Heart left ventricle (tissue), 16 donors: ENCODE data around the gene ELOVL5. TPM values are rescaled to one million over a fixed set of nuclear protein-coding genes. Genes with fewer than 3 reads are reported as not detected.

Experiments used
- ATAC-seq, 4 donors: fragments of 200-7000 bp; cut with Tn5 transposase; one replicate each; pipeline ENCODE4 v1.9.1; 2020 to 2022; ENCODE audit warnings: moderate library complexity in 4 of 4, mild to moderate bottlenecking in 3 of 4, moderate number of reproducible peaks in 1 of 4
- DNase-seq, 5 donors: peaks; one replicate each; pipeline ENCODE4 v3.0.0-alpha.2; 2020
- H3K27ac ChIP-seq, 12 donors: fragments of 200-600 bp; sonication (generic) in 4 of 12; one replicate each; pipeline versions ENCODE4 v1.5.0 to v1.8.0; 2016 to 2022; ENCODE audit warnings: mild to moderate bottlenecking in 2 of 12
- H3K27me3 ChIP-seq, 9 donors: fragments of 200-600 bp; sonication (generic) in 2 of 9; one replicate each; pipeline versions ENCODE4 v1.5.1 to v1.8.0; 2016 to 2022; ENCODE audit warnings: mild to moderate bottlenecking in 3 of 9
- H3K36me3 ChIP-seq, 9 donors: fragments of 200-600 bp; sonication (generic) in 2 of 9; one replicate each; pipeline versions ENCODE4 v1.5.0 to v1.8.0; 2018 to 2022; ENCODE audit warnings: mild to moderate bottlenecking in 2 of 9
- H3K4me1 ChIP-seq, 12 donors: fragments of 200-600 bp; sonication (generic) in 4 of 12; one replicate each; pipeline versions ENCODE4 v1.5.0 to v1.8.0; 2016 to 2022; ENCODE audit warnings: mild to moderate bottlenecking in 3 of 12
- H3K4me3 ChIP-seq, 12 donors: fragments of 200-600 bp; sonication (generic) in 4 of 12; one replicate each; pipeline versions ENCODE4 v1.5.0 to v1.8.0; 2017 to 2022; ENCODE audit warnings: mild to moderate bottlenecking in 9 of 12, moderate library complexity in 4 of 12
- H3K9me3 ChIP-seq, 12 donors: fragments of 200-600 bp; sonication (generic) in 4 of 12; one replicate each; pipeline versions ENCODE4 v1.5.0 to v1.8.0; 2016 to 2022; ENCODE audit warnings: mild to moderate bottlenecking in 1 of 12
- POLR2A ChIP-seq, 2 donors: fragments of 450-650 bp; IDR thresholded peaks; one replicate each; pipeline ENCODE4 v1.6.1; 2017; ENCODE audit warnings: antibody characterized with exemption in 2 of 2, mild to moderate bottlenecking in 2 of 2, moderate library complexity in 2 of 2
- WGBS, 4 donors: extraction: QIAGEN DNeasy Blood & Tissue Kit in 2 of 4; methylation state at CpG; one replicate each; pipeline versions ENCODE4 v1.1.5 to v1.1.7; 2013 to 2018; 5-methylcytosine and 5-hydroxymethylcytosine counted together
- intact Hi-C, 10 donors: fragments of 100-400 bp; cut with DNase I; formaldehyde crosslinking; loops; one replicate each; pipeline versions ENCODE4 v1.11.1 to v1.14.2; 2022
- polyA plus RNA-seq, 2 donors: library from polyadenylated mRNA; stranded (reverse); fragments of 200-250 nt; gene quantifications; one replicate each; pipeline ENCODE4 v1.2.3, GENCODE V29; 2013
- total RNA-seq, 9 donors: library from RNA; depleted of rRNA in 2 of 9; stranded (reverse); fragments of >200 nt in 2 of 9; fragmentation: NEBNext Ultra II Directional in 3 of 9; extraction: Animal tissue kit (Norgen Biotek cat#: 25700) in 3 of 9; gene quantifications; one replicate each; pipeline versions ENCODE4 v1.1.0 to v1.2.4, GENCODE V29; 2016 to 2023
- TF ChIP-seq, protein P1 (sequence below), 12 donors: fragments of 200-600 bp; sonication (generic) in 4 of 12; IDR thresholded peaks; one replicate each; pipeline versions ENCODE4 v1.5.0 to v1.8.0; 2018 to 2022; ENCODE audit warnings: antibody characterized with exemption in 12 of 12, mild to moderate bottlenecking in 5 of 12
- donor health status: ischemic (EF 13 %, LVEDD 7.1; RV severe dilation, severe dysfunction).
- donor health status: healthy with polysubstance abuse.
- donor health status: DM: no; HTN: yes; CAD: no.
- donor health status: DM: no; HTN: no; CAD: no.
- donor health status: ischemic (EF 25% LVEDD 6.9; RV normal size, moderate dysfunction).
- donor health status: ischemic (EF 25% LVEDD 5.7; RV mildly dilated, moderate dysfunction).
- donor health status: healthy.
- donor health status: DM: yes; HTN: yes; CAD: no.
- donor health status: ischemic (EF 35%, LVEDD 5.7; RV mildly dilated, moderate dysfunction).
- donor health status: nonischemic (EF 11% LVEDD 7.7; RV severe dilation, severe dysfunction).
- donor health status: DM: yes; HTN: yes; CAD: no.
- donor health status: PGD.
- donor health status: ischemic (EF 29% LVEDD 5.4; RV normal size, mild dysfunction).
- donor health status: nonischemic (EF 23%, LVEDD 6.1; RV moderate dilation, normal function).

ELOVL5 gene
- total and polyA plus RNA-seq, 11 donors, result 9.6 to 47.9 (median 29.3) TPM

DNA sequence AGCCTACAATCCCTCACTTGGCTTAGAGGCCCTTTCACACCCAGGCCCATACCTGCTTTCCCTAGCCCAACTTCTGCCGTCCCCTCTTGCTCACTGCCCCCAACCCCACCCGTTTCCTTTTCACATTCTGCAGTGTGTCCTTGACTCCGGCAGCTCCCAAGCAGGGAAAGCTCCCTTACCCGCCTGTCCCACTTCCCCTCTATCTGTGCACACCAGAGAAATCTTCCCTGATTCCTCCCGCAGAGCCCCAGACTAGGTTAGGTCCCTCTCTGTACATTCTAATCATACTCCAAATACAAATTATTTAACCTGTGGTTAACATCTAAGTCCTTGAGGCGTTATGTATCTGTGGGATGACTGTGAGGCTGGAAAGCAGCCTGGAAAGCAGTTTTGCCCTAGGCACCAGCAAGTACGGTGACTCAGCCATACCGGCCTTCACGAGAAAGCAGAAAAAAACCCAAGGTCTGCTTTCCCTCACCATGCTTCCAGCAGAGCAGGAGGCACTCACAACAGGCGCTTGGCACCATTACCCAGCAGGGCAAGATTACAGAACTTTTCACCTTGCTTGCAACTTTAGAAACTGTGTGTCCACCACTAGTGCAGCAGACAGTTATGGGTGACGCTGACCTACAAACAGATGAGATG is 22.3 kb downstream of the ELOVL5 start:
- no peaks in the 10 kb centered on the region for H3K9me3 ChIP-seq
- H3K27me3 ChIP-seq, result no peaks in the 10 kb centered on the region
- WGBS, 4 donors, result 43 to 53% (median 45%) methylated on average over 11 of the region's 11 CpGs
- H3K36me3 ChIP-seq, result no peaks in the 10 kb centered on the region
- intact Hi-C loops, result no loop called here
- DNase-seq (peak in 4 of 5 donors; percentile 37 to 60 (median 44)), ATAC-seq (peak; percentile 61 to 91 (median 84))
- no peak overlapping the region for H3K4me3 ChIP-seq
- no peak for TF ChIP-seq POLR2A (IDR thresholded peaks at IDR 0.05)
- TF ChIP-seq, protein P1, sequence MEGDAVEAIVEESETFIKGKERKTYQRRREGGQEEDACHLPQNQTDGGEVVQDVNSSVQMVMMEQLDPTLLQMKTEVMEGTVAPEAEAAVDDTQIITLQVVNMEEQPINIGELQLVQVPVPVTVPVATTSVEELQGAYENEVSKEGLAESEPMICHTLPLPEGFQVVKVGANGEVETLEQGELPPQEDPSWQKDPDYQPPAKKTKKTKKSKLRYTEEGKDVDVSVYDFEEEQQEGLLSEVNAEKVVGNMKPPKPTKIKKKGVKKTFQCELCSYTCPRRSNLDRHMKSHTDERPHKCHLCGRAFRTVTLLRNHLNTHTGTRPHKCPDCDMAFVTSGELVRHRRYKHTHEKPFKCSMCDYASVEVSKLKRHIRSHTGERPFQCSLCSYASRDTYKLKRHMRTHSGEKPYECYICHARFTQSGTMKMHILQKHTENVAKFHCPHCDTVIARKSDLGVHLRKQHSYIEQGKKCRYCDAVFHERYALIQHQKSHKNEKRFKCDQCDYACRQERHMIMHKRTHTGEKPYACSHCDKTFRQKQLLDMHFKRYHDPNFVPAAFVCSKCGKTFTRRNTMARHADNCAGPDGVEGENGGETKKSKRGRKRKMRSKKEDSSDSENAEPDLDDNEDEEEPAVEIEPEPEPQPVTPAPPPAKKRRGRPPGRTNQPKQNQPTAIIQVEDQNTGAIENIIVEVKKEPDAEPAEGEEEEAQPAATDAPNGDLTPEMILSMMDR (IDR thresholded peaks at IDR 0.05), result no peak
- peaks cover 0 to 63% (median 45%) of the 10 kb centered on the region in 12 donors for H3K4me1 ChIP-seq
- H3K27ac ChIP-seq, result peak overlapping the region in 11 of 12 donors; percentile 29 to 82 (median 63)

DNA sequence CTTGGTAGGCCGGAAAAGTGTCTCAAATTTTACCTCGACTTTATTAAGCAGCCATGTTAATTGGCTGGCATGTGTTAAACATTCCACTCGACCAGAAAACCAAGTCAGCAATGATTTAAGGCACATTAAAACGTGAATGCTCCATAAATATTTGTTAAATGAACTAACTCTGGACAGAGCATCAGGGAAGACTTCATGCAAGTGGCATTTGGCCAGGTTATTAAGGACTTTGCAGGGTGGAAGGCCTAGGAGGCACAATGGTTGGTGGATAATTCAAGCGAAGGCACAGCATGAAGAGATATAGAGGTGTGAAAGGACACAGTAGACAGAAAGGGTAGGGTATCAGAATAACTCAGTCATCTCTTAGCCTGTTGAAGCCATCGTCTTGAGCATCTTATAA is 23.0 kb downstream of the ELOVL5 start:
- TF ChIP-seq POLR2A (IDR thresholded peaks at IDR 0.05), result no peak
- TF ChIP-seq, protein P1 (IDR thresholded peaks at IDR 0.05), result no peak
- Histone ChIP-seq H3K27ac (peak overlapping the region in 10 of 12 donors; percentile 29 to 82 (median 64)), H3K36me3 (peaks cover 0 to 3% (median 0%) of the 10 kb centered on the region in 9 donors), H3K9me3 (no peaks in the 10 kb centered on the region), H3K27me3 (no peaks in the 10 kb centered on the region), H3K4me1 (peaks cover 0 to 70% (median 49%) of the 10 kb centered on the region in 12 donors), H3K4me3 (no peak overlapping the region)
- no peak for DNase-seq
- WGBS, 4 donors, result 63 to 68% (median 65%) methylated on average over 6 of the region's 6 CpGs
- ATAC-seq, result peak; percentile 57 to 78 (median 62)
- intact Hi-C loops, result no loop called here

DNA sequence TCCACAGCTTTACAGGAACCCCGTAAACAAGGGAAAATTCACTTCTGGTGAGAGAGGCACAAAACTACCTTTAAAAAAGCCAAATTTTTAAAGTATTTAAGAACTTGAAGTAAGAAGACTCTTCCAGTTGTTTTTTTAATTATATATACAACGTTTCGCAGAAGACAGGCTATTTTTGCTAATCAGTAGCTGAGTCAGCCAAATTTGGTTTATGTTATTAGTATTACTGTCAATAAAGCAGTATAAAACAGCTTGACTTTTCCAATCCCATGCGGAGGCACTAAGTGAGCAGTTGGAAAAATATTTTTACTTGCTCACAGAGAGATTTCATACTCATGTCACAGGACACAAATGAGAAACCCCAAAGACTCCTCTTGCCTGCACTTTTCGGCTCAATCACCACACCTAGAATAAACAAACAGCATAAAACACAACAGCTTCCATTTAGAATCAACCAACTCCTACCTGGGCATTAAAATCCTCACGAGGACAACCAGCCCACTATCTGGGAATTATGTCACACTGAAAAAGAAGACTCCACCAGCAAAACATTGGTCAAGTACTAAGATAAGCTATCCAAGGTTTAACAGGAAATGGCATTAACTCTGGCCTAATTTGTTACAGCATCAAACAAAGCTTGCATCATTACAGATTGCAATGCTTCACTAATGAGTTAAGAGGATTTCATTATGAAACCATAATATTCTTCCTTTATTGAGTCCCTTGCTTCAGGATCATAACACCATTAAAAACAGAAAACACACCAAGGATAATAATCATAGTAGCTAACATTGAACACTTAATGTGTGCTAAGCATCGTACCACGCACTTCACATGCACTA is 26.3 kb downstream of the ELOVL5 start:
- Histone ChIP-seq H3K36me3 (peaks cover 0 to 3% (median 0%) of the 10 kb centered on the region in 9 donors), H3K4me3 (no peak overlapping the region), H3K4me1 (peaks cover 0 to 58% (median 35%) of the 10 kb centered on the region in 12 donors), H3K9me3 (no peaks in the 10 kb centered on the region), H3K27ac (peak overlapping the region in 4 of 12 donors; percentile 11 to 45 (median 22)), H3K27me3 (no peaks in the 10 kb centered on the region)
- DNase-seq, result no peak
- intact Hi-C loops, result no loop called here
- no peak for ATAC-seq
- WGBS, 4 donors, result 62 to 71% (median 64%) methylated on average over 8 of the region's 8 CpGs
- TF ChIP-seq, protein P1 (IDR thresholded peaks at IDR 0.05), result no peak
- no peak for TF ChIP-seq POLR2A (IDR thresholded peaks at IDR 0.05)

DNA sequence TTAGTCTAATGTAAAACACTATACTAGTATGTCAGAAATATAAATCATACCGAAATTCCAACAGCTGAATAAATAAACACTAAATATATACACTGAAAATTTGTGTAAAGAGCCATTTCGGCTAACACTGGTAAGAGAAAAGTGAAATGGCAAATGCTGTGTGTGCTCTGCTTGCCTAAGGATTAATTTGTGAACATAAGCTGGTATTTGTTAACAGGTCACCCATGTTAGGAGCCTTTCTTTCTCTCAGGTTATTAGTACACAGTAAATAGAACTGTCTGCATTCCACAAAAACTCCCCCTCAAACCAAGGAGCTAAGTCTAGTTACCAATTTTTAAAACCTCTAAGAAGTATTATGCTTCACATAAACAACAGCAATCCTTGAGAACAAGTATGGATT is 27.0 kb downstream of the ELOVL5 start:
- Histone ChIP-seq H3K9me3 (no peaks in the 10 kb centered on the region), H3K27me3 (no peaks in the 10 kb centered on the region), H3K36me3 (peaks cover 0 to 3% (median 0%) of the 10 kb centered on the region in 9 donors), H3K27ac (peak overlapping the region in 3 of 12 donors; percentile 11 to 45 (median 25)), H3K4me1 (peaks cover 0 to 51% (median 28%) of the 10 kb centered on the region in 12 donors), H3K4me3 (no peak overlapping the region)
- TF ChIP-seq, protein P1 (IDR thresholded peaks at IDR 0.05), result no peak
- TF ChIP-seq POLR2A (IDR thresholded peaks at IDR 0.05), result no peak
- intact Hi-C loops, result no loop called here
- DNase-seq (no peak), ATAC-seq (no peak)
- WGBS, 4 donors, result 81 to 91% (median 88%) methylated on average over 2 of the region's 2 CpGs
